ENCODE results near the gene PIGQ.
A peak's percentile ranks its signal among the peaks of the same experiment; 100 is the strongest.

DNA sequence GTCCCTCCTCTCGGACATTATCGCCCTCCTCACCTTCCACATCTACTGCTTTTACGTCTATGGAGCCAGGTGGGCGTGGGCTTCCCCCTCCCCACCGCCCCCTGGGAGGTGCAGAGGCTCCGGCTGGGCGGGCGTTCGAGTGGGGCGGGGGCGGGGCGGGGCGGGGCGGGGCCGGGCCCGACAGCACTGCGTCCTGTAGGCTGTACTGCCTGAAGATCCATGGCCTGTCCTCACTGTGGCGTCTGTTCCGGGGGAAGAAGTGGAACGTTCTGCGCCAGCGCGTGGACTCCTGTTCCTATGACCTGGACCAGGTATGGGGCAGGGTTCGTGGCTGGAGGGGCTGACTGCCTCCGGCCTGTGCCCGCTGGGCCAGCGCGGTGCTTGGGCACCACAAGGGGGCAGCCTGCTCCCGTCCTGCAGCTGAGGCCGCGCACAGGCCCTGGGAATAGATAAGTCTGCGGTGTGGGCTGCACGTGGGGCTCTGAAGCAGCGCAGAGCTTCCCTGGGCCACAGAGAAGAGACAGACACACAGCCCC lies 9.2 kb downstream of the PIGQ start:
- no peak for TF ChIP-seq POLR2A (IDR thresholded peaks at IDR 0.05)
- TF ChIP-seq CTCF (IDR thresholded peaks at IDR 0.05), result peak; percentile 65 to 89 (median 74)

All from heart left ventricle (tissue), 13 donors.